HepG2 (cell line): ENCODE data around the gene E2F8. TPM values are rescaled to one million over a fixed set of nuclear protein-coding genes. Genes with fewer than 3 reads are reported as not detected.
A peak's percentile ranks its signal among the peaks of the same experiment; 100 is the strongest.

Experiments used
- AHR ChIP-seq: IDR thresholded peaks from 2 replicates; pipeline ENCODE4 v1.6.1; 2018; ENCODE audit warnings: missing genetic modification reagents, missing compliant biosample characterization
- BHLHE40 ChIP-seq: IDR thresholded peaks from 2 replicates; pipeline ENCODE4 v1.6.1; 2011; ENCODE audit warnings: low read length, improper control_type of control experiment
- CCDC6 ChIP-seq: sonication (generic); formaldehyde crosslinking; IDR thresholded peaks from 2 replicates; pipeline ENCODE4 v1.8.1; 2022; ENCODE audit warnings: mild to moderate bottlenecking, missing genetic modification reagents, moderate library complexity
- CEBPG ChIP-seq: IDR thresholded peaks from 2 replicates; pipeline ENCODE4 v1.6.1; 2016
- DMAP1 ChIP-seq: IDR thresholded peaks from 2 replicates; pipeline ENCODE4 v1.6.1; 2016
- ELF1 ChIP-seq: sonication (generic); formaldehyde crosslinking; IDR thresholded peaks from 2 replicates; pipeline ENCODE4 v1.4.0; 2020; ENCODE audit warnings: missing genetic modification reagents
- EP300 ChIP-seq, 3 experiments: sonication (generic) in 1 of 3; formaldehyde crosslinking in 1 of 3; IDR thresholded peaks; 2 replicates each; pipeline versions ENCODE4 v1.5.1 to v1.6.1; 2011 to 2020; ENCODE audit warnings: low read depth in 2 of 3, low read length in 2 of 3, borderline replicate concordance in 1 of 3, improper control_type of control experiment in 1 of 3, mild to moderate bottlenecking in 1 of 3, missing genetic modification reagents in 1 of 3, moderate library complexity in 1 of 3
- FOXC1 ChIP-seq: sonication (generic); formaldehyde crosslinking; IDR thresholded peaks from 2 replicates; pipeline ENCODE4 v1.8.0; 2022; ENCODE audit warnings: mild to moderate bottlenecking, missing genetic modification reagents, borderline replicate concordance
- GATA4 ChIP-seq: sonication (generic); IDR thresholded peaks from 2 replicates; pipeline ENCODE4 v1.6.1; 2016; ENCODE audit warnings: antibody characterized with exemption, low read depth, borderline replicate concordance
- GLI4 ChIP-seq: sonication (generic); formaldehyde crosslinking; IDR thresholded peaks from 2 replicates; pipeline ENCODE4 v1.5.1; 2020; ENCODE audit warnings: missing genetic modification reagents, mild to moderate bottlenecking, moderate library complexity, borderline replicate concordance
- HNRNPK ChIP-seq: fragments of 200-400 bp; formaldehyde crosslinking; IDR thresholded peaks from 2 replicates; pipeline ENCODE4 v1.6.1; 2018; ENCODE audit warnings: low read length, low read depth, moderate library complexity, mild to moderate bottlenecking; ENCODE audit not compliant: poor library complexity, severe bottlenecking
- KDM5B ChIP-seq: sonication (generic); formaldehyde crosslinking; IDR thresholded peaks from 2 replicates; pipeline ENCODE4 v1.4.0; 2020; ENCODE audit warnings: missing genetic modification reagents, mild to moderate bottlenecking, borderline replicate concordance
- KMT2A ChIP-seq: sonication (generic); formaldehyde crosslinking; IDR thresholded peaks from 2 replicates; pipeline ENCODE4 v1.4.0; 2020; ENCODE audit warnings: missing genetic modification reagents
- POGZ ChIP-seq: sonication (generic); formaldehyde crosslinking; IDR thresholded peaks from 2 replicates; pipeline ENCODE4 v1.4.0; 2020; ENCODE audit warnings: mild to moderate bottlenecking, missing genetic modification reagents
- PRMT3 ChIP-seq: sonication (generic); formaldehyde crosslinking; IDR thresholded peaks from 2 replicates; pipeline ENCODE4 v1.8.1; 2022; ENCODE audit warnings: low read depth, mild to moderate bottlenecking, moderate library complexity, missing genetic modification reagents, borderline replicate concordance
- SAP130 ChIP-seq: IDR thresholded peaks from 2 replicates; pipeline ENCODE4 v1.6.1; 2016; ENCODE audit warnings: low read depth
- SIN3B ChIP-seq: fragments of 150-350 bp; IDR thresholded peaks from 2 replicates; pipeline ENCODE4 v1.6.1; 2014; ENCODE audit warnings: low read length
- SP5 ChIP-seq: IDR thresholded peaks from 2 replicates; pipeline ENCODE4 v1.6.1; 2016; ENCODE audit warnings: low read depth, borderline replicate concordance
- SRY ChIP-seq: sonication (generic); formaldehyde crosslinking; IDR thresholded peaks from 2 replicates; pipeline ENCODE4 v1.8.0; 2022; ENCODE audit warnings: mild to moderate bottlenecking, missing genetic modification reagents
- TARDBP ChIP-seq: sonication (generic); formaldehyde crosslinking; IDR thresholded peaks from 2 replicates; pipeline ENCODE4 v1.8.0; 2022; ENCODE audit warnings: mild to moderate bottlenecking, missing genetic modification reagents
- TBX2 ChIP-seq: sonication (generic); formaldehyde crosslinking; IDR thresholded peaks from 2 replicates; pipeline ENCODE4 v1.5.0; 2020; ENCODE audit warnings: missing genetic modification reagents, mild to moderate bottlenecking, borderline replicate concordance
- TFAP4 ChIP-seq: sonication (generic); IDR thresholded peaks from 2 replicates; pipeline ENCODE4 v1.6.1; 2016; ENCODE audit warnings: low read depth, borderline replicate concordance
- TGIF2 ChIP-seq: IDR thresholded peaks from 2 replicates; pipeline ENCODE4 v1.6.1; 2016; ENCODE audit warnings: control low read depth, missing compliant biosample characterization
- YEATS4 ChIP-seq: sonication (generic); formaldehyde crosslinking; IDR thresholded peaks from 2 replicates; pipeline ENCODE4 v1.4.0; 2020; ENCODE audit warnings: missing genetic modification reagents, borderline replicate concordance
- ZNF18 ChIP-seq: sonication (generic); formaldehyde crosslinking; IDR thresholded peaks from 2 replicates; pipeline ENCODE4 v1.8.0; 2022; ENCODE audit warnings: mild to moderate bottlenecking, missing genetic modification reagents; ENCODE audit not compliant: insufficient replicate concordance
- ZNF430 ChIP-seq: sonication (generic); formaldehyde crosslinking; IDR thresholded peaks from 2 replicates; pipeline ENCODE4 v1.9.0; 2021; ENCODE audit warnings: mild to moderate bottlenecking, missing genetic modification reagents
- ZSCAN31 ChIP-seq: sonication (generic); formaldehyde crosslinking; IDR thresholded peaks from 2 replicates; pipeline ENCODE4 v1.5.0; 2020; ENCODE audit warnings: low read depth, mild to moderate bottlenecking, missing genetic modification reagents
- polyA plus RNA-seq, 8 experiments: library from polyadenylated mRNA; depleted of rRNA in 3 of 8; stranded (reverse) in 7 of 8; unstranded in 1 of 8; fragments of >200 nt; fragmentation: Illumina TruSeq in 4 of 8; extraction: Trizol in 4 of 8; gene quantifications; 2 replicates each; pipeline versions ENCODE4 v1.2.1 to v1.2.3, GENCODE V29; 2011 to 2016; ENCODE audit warnings: low read depth in 4 of 8, missing spikeins in 1 of 8, mixed read lengths in 1 of 8; ENCODE audit not compliant: insufficient read depth in 1 of 8
- total RNA-seq, 5 experiments: library from RNA; depleted of rRNA; stranded (reverse); fragments of >200 nt; fragmentation: Illumina TruSeq; extraction: Trizol; gene quantifications; 2 replicates each; pipeline ENCODE4 v1.2.3, GENCODE V29; 2016; ENCODE audit warnings: low read depth in 1 of 5

The E2F8 gene
- total and polyA plus RNA-seq, 2 of the 13 experiments (the other 11 are each of a cell fraction or from before 2014, with no cell fraction given) = 3.3 to 8.9 TPM

GRCh38 chr11:19240420-19241259 is at the start of gene E2F8 (continued):
- TF ChIP-seq SIN3B (peak; percentile 93), AHR (no peak), KDM5B (CRISPR knock-in tag) (peak; percentile 4; the same call in 1 of the 2 replicates), ELF1 (CRISPR knock-in tag) (peak; percentile 76), BHLHE40 (peak; percentile 7; the same call in 1 of the 2 replicates), DMAP1 (peak; percentile 77), YEATS4 (0 out of 2 replicates have a peak, but pooled peaks have one; percentile 33), TFAP4 (peak; percentile 56; the same call in 1 of the 2 replicates), EP300 (IDR thresholded peaks at IDR 0.05; ENCODE audit: low read depth in 2 of 2, low read length in 2 of 2) (0 out of 4 replicates have a peak, but pooled peaks of 1 of the 2 experiments have one; percentile 15), EP300 (CRISPR knock-in tag; IDR thresholded peaks at IDR 0.05; ENCODE audit: borderline replicate concordance) (no peak), ZSCAN31 (CRISPR knock-in tag) (peak; percentile 77; the same call in 1 of the 2 replicates), KMT2A (CRISPR knock-in tag) (peak; percentile 80), ZNF18 (CRISPR knock-in tag) (peak; percentile 93), ZNF430 (CRISPR knock-in tag) (0 out of 2 replicates have a peak, but pooled peaks have one; percentile 34), TGIF2 (peak; percentile 69), SAP130 (CRISPR knock-in tag) (peak; percentile 97; the same call in 1 of the 2 replicates), TBX2 (CRISPR knock-in tag) (no peak; the same call in 1 of the 2 replicates), PRMT3 (CRISPR knock-in tag) (no peak), SP5 (CRISPR knock-in tag) (peak; percentile 60; the same call in 1 of the 2 replicates), FOXC1 (no peak), GLI4 (CRISPR knock-in tag) (no peak), SRY (CRISPR knock-in tag) (0 out of 2 replicates have a peak, but pooled peaks have one; percentile 45), CEBPG (CRISPR knock-in tag) (no peak), HNRNPK (peak; percentile 66), TARDBP (CRISPR knock-in tag) (0 out of 2 replicates have a peak, but pooled peaks have one; percentile 59), POGZ (CRISPR knock-in tag) (peak; percentile 37; the same call in 1 of the 2 replicates), CCDC6 (CRISPR knock-in tag) (peak; percentile 64; the same call in 1 of the 2 replicates), GATA4 (no peak)
